Stimulated activated CD8-positive, alpha-beta memory T cell treated with anti-CD3 and anti-CD28 coated beads, Interleukin-15, amount 100 ng/mL, for 4 hours (primary cell): ENCODE data around the gene RFX2.
"Not testable (repeated sequence)": the region's sequence is repeated elsewhere in the genome, so short reads cannot be mapped to it uniquely, and the experiment has no call there.

Experiments used
- DNase-seq, 2 donors: peaks; one replicate each; pipeline ENCODE4 v3.0.0-alpha.2; 2020; ENCODE audit warnings: low read depth in 2 of 2

The RFX2 gene

GRCh38 chr19:6012426-6013170, 97.7 kb downstream of the RFX2 start:
- no peak for DNase-seq

GRCh38 chr19:6011794-6012193, 98.5 kb downstream of the RFX2 start:
- no peak for DNase-seq

GRCh38 chr19:6011206-6011605, 99.1 kb downstream of the RFX2 start:
- DNase-seq: no peak

GRCh38 chr19:6010107-6010506, 100.2 kb downstream of the RFX2 start:
- no peak for DNase-seq

DNA sequence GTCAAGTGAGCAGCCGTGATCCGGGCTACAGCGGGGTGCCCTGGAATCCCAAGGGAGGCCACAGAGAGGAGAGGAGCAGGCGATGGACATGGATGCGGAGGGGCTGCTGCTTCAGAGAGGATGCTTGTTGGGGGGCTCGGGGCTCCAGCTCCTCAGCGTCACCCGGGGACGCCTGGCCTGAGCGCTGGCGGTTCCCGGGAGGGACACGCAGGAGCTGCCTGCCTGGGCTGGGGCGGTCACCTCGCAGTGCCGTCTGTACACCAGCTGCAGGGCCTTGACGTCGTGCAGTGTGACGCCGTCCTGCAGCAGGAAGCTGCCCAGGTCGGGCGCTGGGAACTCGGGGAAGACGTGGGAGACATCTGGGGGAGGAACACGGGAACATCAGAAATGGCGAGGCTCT, 102.4 kb downstream of the RFX2 start:
- DNase-seq: no peak

- DNase-seq: no peak
Observed at GRCh38 chr19:6006896-6007295, 103.4 kb downstream of the RFX2 start.

DNA sequence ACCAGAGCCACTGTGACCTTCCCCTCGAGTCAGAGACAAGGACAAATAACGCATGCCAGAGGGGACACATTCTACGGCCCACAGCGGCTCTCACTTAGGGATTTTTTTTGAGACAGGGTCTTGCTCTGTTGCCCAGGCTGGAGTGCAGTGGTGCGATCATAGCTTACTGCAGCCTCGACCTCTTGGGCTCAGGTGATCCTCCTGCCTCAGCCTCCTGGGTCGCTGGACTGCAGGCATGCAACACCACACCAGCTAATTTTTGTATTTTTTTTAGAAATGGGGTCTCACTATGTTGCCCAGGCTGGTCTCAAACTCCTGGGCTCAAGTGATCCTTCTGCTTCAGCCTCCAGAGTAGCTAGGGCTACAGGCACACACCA, 104.2 kb downstream of the RFX2 start:
- DNase-seq: not testable (repeated sequence)

GRCh38 chr19:6005321-6006069, 104.8 kb downstream of the RFX2 start:
- DNase-seq: no peak

DNA sequence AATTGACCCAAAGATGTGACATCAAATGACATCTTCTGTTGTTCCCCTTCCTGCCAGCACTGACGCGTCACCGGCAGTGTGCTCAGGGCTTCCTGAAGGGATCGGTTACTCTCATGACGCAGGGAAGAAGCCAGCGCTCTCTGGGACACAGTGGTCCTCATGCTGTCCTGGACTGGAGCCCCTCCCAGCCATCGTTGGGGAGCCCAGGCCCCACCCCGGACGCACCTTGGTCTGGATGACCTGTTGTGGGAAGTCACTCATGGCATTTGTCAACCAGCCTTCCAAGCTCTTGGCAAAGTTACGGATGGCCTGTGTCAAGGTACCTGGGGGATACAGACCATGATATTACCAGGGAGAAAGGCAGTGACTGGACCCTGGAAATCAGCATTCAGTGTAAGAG, 106.3 kb downstream of the RFX2 start:
- no peak for DNase-seq

DNA sequence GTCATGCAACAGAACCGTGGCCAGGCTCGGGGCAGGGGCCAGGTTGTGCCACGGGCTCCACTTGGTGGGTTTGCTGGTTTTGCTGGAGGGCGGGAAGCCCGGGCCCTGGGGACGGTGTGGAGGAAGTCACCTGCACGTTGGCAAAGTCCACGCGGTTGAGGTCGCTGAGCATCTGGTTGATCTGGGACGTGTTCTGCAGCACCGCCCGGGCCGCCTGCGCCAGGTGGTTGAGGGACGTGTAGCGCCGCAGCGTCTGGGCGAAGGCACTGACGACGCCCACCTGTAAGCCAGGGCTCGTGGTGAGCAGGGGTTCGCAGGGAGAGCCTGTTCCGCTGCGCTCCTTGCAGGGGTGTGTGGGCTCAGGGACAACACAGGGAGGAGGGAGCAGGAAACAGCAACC, 107.7 kb downstream of the RFX2 start:
- DNase-seq: no peak

DNA sequence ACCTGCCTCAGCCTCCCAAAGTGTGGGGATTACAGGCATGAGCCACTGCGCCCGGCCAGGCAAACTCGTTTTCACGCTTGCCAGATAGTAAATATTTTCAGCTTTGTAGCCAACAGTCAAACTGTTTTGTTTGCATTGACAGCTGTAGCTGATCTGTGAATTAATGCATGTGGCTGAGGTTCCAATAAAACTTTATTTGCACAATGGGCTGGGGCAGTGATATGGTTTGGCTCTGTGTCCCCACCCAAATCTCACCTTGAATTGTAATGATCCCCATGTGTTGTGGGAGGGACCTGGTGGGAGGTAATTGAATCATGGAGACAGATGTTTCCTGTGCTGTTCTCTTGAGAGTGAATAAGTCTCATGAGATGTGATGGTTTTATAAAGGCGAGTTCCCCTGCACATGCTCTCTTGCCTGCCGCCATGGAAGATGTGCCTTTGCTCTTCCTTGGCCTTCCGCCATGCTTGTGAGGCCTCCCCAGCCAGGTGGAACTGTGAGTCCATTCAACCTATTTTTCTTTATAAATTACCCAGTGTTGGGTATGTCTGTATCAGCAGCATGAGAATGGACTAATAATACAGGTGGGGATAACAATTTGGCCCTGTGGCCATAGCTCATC, 110.0 kb downstream of the RFX2 start:
- DNase-seq: no peak

DNA sequence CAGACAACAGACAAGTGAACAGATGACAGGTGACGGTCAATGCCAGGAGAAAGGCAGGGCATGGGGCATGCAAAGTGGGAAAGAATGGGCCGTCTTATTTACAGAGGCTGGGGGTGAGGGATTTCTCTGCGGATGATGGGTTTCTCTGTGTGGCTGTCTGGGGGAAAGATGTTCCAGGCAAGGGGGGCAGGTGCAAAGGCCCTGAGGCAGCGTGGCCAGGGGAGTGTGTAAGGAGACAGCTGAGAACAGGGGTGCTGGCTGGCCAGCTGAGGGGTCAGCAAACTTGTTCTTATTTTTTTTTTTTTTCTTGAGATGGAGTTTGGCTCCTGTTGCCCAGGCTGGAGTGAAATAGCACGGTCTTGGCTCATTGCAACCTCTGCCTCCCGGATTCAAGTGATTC, 110.6 kb downstream of the RFX2 start:
- no peak for DNase-seq

DNA sequence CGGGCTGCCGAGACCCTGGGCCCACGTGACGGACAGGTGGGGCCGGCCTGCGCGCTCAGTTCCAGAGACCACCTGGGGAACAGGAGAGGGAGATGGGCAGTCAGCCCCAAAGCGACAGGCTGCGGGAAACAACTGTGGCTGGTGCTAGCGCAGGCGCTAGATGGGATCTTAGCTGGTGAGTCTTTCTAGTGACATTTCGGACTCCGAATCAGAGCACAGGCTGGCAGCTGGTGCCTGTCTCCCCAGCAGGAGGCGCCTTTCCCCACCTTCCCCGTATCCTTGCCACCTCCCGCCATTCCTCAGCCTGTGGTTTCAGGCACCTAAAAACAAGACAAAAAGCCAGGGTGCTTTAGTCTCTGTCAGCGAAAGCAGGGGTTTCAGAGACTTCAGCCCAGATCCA, 112.9 kb downstream of the RFX2 start:
- no peak for DNase-seq

DNA sequence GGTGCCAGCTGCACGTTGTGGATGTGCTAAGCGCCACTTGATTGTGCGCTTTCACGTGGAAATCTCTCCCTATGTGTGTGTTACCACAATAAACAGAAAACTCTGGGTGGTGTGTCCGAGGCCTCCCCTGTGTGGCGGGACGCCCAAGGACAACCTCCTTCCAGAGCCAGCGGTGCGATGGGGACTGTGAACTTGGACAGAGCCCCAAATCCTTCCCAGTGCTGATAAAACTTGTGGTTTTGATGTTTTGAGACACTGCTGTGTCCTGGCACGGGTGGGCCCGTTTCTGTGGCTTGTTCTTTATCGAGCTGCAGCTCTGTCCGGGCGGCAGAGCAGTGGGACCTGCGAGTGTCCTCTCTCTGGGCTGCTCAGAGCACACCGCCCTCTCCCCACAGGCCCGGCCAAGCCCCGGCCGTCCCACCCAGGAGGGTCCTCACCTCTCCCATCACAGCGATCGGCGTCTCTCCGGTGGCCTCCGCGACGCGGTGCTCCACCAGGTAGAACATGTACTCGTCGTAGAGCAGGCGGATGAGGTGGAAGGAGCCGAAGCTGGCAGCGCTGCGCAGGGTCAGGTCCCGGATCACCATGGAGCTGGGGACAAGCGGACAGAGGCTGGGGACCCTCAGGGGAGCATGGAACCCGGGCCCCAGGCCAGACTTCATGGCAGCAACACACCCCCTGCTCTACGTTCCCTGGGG, 113.5 kb downstream of the RFX2 start:
- DNase-seq: no peak

DNA sequence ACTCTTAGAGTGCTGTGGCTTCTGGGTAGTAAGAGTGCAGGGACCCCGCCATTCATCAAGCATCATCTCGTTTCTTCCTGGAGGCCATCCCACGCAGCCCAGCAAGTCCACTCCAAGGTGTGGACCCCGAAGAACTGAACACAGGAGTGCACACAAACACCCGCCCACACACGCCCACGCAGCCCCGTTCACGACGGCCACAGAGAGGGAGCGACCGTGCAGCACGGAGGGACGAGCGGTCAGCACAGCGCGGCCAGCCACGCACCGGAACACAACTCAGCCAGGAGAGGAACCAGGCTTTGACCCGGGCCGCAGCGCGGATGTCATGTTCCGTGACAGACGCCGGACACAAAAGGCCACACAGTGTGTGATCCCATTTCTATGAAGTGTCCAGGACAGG, 114.2 kb downstream of the RFX2 start:
- DNase-seq: no peak

DNA sequence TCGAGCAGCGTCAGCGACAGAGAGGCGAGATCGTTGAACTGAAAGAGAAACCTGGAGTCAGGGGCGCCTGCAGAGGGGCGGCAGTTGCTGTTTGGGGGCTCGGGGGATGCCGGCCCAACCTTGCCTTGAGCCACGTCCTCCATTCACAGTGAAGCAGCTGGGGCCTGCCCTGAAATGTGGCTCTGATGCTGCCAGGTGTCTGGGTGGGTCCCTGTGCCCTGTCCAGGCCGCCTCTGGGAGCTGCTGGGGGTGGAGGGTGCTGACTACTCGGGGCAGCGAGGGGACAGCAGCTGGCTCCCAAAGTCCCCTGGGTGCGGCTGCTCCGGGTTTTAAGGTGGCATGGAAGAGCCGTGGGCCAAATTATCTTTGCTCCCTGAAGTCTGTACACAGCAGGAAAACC, 114.7 kb downstream of the RFX2 start:
- DNase-seq: no peak

GRCh38 chr19:5994405-5995165, 115.7 kb downstream of the RFX2 start:
- DNase-seq: no peak

- DNase-seq: no peak
Observed at GRCh38 chr19:5993648-5994358, 116.5 kb downstream of the RFX2 start.

GRCh38 chr19:5993201-5993600, 117.1 kb downstream of the RFX2 start:
- DNase-seq: no peak

GRCh38 chr19:5992756-5993155, 117.5 kb downstream of the RFX2 start:
- no peak for DNase-seq

GRCh38 chr19:5991244-5991838, 119.0 kb downstream of the RFX2 start:
- no peak for DNase-seq
